H9 (cell line): ENCODE measurements around the gene RNF217. TPM values are rescaled to one million over a fixed set of nuclear protein-coding genes. Genes with fewer than 3 reads are reported as not detected.

Source experiments
- DNase-seq: peaks from one replicate; pipeline ENCODE4 v3.0.0-alpha.2; 2017
- H2AFZ ChIP-seq: one replicate; pipeline ENCODE4 v1.6.1; 2013; ENCODE audit warnings: mild to moderate bottlenecking, low read length, control low read depth, moderate library complexity
- H2AK5ac ChIP-seq: 2 replicates; pipeline ENCODE4 v1.6.1; 2013; ENCODE audit warnings: low read length, control low read depth, mixed read lengths; ENCODE audit not compliant: insufficient read length
- H2BK120ac ChIP-seq: one replicate; pipeline ENCODE4 v1.6.1; 2013; ENCODE audit warnings: low read depth, mild to moderate bottlenecking, low read length, control low read depth, inconsistent platforms; ENCODE audit not compliant: poor library complexity, severe bottlenecking
- H2BK12ac ChIP-seq: 2 replicates; pipeline ENCODE4 v1.6.1; 2013; ENCODE audit warnings: low read length, control low read depth, mixed read lengths, low read depth; ENCODE audit not compliant: insufficient read length
- H2BK15ac ChIP-seq: 2 replicates; pipeline ENCODE4 v1.6.1; 2013; ENCODE audit warnings: low read depth, low read length, control low read depth
- H2BK20ac ChIP-seq: one replicate; pipeline ENCODE4 v1.6.1; 2013; ENCODE audit warnings: low read depth, mild to moderate bottlenecking, low read length, control low read depth, inconsistent platforms; ENCODE audit not compliant: poor library complexity, severe bottlenecking
- H2BK5ac ChIP-seq: 2 replicates; pipeline ENCODE4 v1.6.1; 2013; ENCODE audit warnings: low read length, control low read depth, mixed read lengths; ENCODE audit not compliant: insufficient read length
- H3K14ac ChIP-seq: 2 replicates; pipeline ENCODE4 v1.6.1; 2013; ENCODE audit warnings: low read length, control low read depth; ENCODE audit not compliant: insufficient read depth
- H3K18ac ChIP-seq: 2 replicates; pipeline ENCODE4 v1.6.1; 2013; ENCODE audit warnings: low read depth, mild to moderate bottlenecking, mixed read lengths, low read length, control low read depth; ENCODE audit not compliant: insufficient read length
- H3K23ac ChIP-seq: 2 replicates; pipeline ENCODE4 v1.6.1; 2013; ENCODE audit warnings: low read length, control low read depth, mixed read lengths, low read depth; ENCODE audit not compliant: insufficient read length
- H3K23me2 ChIP-seq: 2 replicates; pipeline ENCODE4 v1.6.1; 2013; ENCODE audit warnings: low read depth, mild to moderate bottlenecking, mixed read lengths, low read length, control low read depth; ENCODE audit not compliant: insufficient read length, poor library complexity, severe bottlenecking
- H3K27ac ChIP-seq: 2 replicates; pipeline ENCODE4 v1.5.1; 2013; ENCODE audit warnings: low read length, control low read depth, mixed read lengths, low read depth; ENCODE audit not compliant: insufficient read length
- H3K27me3 ChIP-seq: 2 replicates; pipeline ENCODE4 v1.6.1; 2013; ENCODE audit warnings: low read length, control low read depth, inconsistent platforms; ENCODE audit not compliant: insufficient read depth
- H3K4ac ChIP-seq: 2 replicates; pipeline ENCODE4 v1.6.1; 2013; ENCODE audit warnings: low read depth, mild to moderate bottlenecking, control low read depth, inconsistent platforms, low read length, moderate library complexity
- H3K4me1 ChIP-seq: 2 replicates; pipeline ENCODE4 v1.6.1; 2013; ENCODE audit warnings: low read length, control low read depth, inconsistent platforms; ENCODE audit not compliant: insufficient read depth
- H3K4me2 ChIP-seq: 2 replicates; pipeline ENCODE4 v1.6.1; 2013; ENCODE audit warnings: low read length, control low read depth, mixed read lengths; ENCODE audit not compliant: insufficient read length, insufficient read depth
- H3K56ac ChIP-seq: 2 replicates; pipeline ENCODE4 v1.6.1; 2013; ENCODE audit warnings: low read depth, mild to moderate bottlenecking, mixed read lengths, low read length, control low read depth; ENCODE audit not compliant: insufficient read length
- H3K79me1 ChIP-seq: 2 replicates; pipeline ENCODE4 v1.6.1; 2013; ENCODE audit warnings: low read depth, mild to moderate bottlenecking, moderate library complexity, low read length, control low read depth, inconsistent platforms; ENCODE audit not compliant: insufficient read depth, poor library complexity, severe bottlenecking
- H3K79me2 ChIP-seq: 2 replicates; pipeline ENCODE4 v1.6.1; 2013; ENCODE audit warnings: low read length, control low read depth, inconsistent platforms; ENCODE audit not compliant: insufficient read depth
- H3K9ac ChIP-seq: 2 replicates; pipeline ENCODE4 v1.6.1; 2013; ENCODE audit warnings: low read length, control low read depth, mixed read lengths; ENCODE audit not compliant: insufficient read length; ENCODE audit errors: extremely low read depth
- H3K9me3 ChIP-seq: one replicate; pipeline ENCODE4 v1.6.1; 2013; ENCODE audit warnings: low read depth, low read length, inconsistent platforms; ENCODE audit not compliant: control insufficient read depth
- H3T11ph ChIP-seq: one replicate; pipeline ENCODE4 v1.6.1; 2013; ENCODE audit warnings: mild to moderate bottlenecking, low read length, control low read depth, inconsistent platforms
- H4K20me1 ChIP-seq: one replicate; pipeline ENCODE4 v1.6.1; 2013; ENCODE audit not compliant: control insufficient read depth, insufficient read length, insufficient read depth
- H4K5ac ChIP-seq: 2 replicates; pipeline ENCODE4 v1.6.1; 2013; ENCODE audit warnings: low read depth, mild to moderate bottlenecking, mixed read lengths, low read length, control low read depth; ENCODE audit not compliant: insufficient read length
- H4K8ac ChIP-seq: replicated peaks from 2 replicates; pipeline ENCODE4 v1.6.1; 2013; ENCODE audit warnings: low read length, control low read depth, mixed read lengths, low read depth; ENCODE audit not compliant: insufficient read length
- H4K91ac ChIP-seq: 2 replicates; pipeline ENCODE4 v1.6.1; 2013; ENCODE audit warnings: low read depth, mild to moderate bottlenecking, moderate library complexity, mixed read lengths, low read length, control low read depth; ENCODE audit not compliant: insufficient read length
- H3K27ac Mint-ChIP-seq, 3 experiments: 2 replicates in 2 of 3; 3 replicates in 1 of 3; pipeline ENCODE4 v1.8.0; 2020 to 2021; ENCODE audit warnings: mixed read lengths in 3 of 3, mild to moderate bottlenecking in 1 of 3, moderate library complexity in 1 of 3
- H3K27me3 Mint-ChIP-seq: 2 replicates; pipeline ENCODE4 v1.8.0; 2021; ENCODE audit warnings: low read depth, mild to moderate bottlenecking, moderate library complexity, mixed read lengths
- H3K36me3 Mint-ChIP-seq, 3 experiments: 2 replicates in 2 of 3; 3 replicates in 1 of 3; pipeline ENCODE4 v1.8.0; 2020 to 2021; ENCODE audit warnings: low read depth in 3 of 3, mixed read lengths in 3 of 3; ENCODE audit not compliant: insufficient read depth in 1 of 3
- H3K4me1 Mint-ChIP-seq, 2 experiments: 2 replicates each; pipeline ENCODE4 v1.8.0; 2020; ENCODE audit warnings: mixed read lengths in 2 of 2
- H3K4me3 Mint-ChIP-seq, 2 experiments: 2 replicates in 1 of 2; 3 replicates in 1 of 2; pipeline ENCODE4 v1.8.0; 2020 to 2021; ENCODE audit warnings: mild to moderate bottlenecking in 2 of 2, mixed read lengths in 2 of 2, moderate library complexity in 1 of 2
- H3K9me3 Mint-ChIP-seq, 2 experiments: 2 replicates in 1 of 2; 3 replicates in 1 of 2; pipeline ENCODE4 v1.8.0; 2020; ENCODE audit warnings: mild to moderate bottlenecking in 2 of 2, mixed read lengths in 2 of 2, moderate library complexity in 1 of 2
- WGBS: extraction: QIAGEN DNeasy Blood & Tissue Kit; methylation state at CpG from one replicate; pipeline ENCODE4 v1.1.7; 2013; ENCODE audit warnings: missing lambda C conversion rate, low lambda C conversion rate, mixed read lengths; ENCODE audit not compliant: insufficient read length; ENCODE audit errors: extremely low coverage; 5-methylcytosine and 5-hydroxymethylcytosine counted together
- total RNA-seq: library from RNA; stranded (reverse); gene quantifications from 2 replicates; pipeline ENCODE4 v1.2.1, GENCODE V29; 2021
- TF ChIP-seq, protein P1 (sequence below): fragments of 200-600 bp; sonication (generic); conservative IDR thresholded peaks from 3 replicates; pipeline ENCODE4 v1.8.0; 2021; ENCODE audit warnings: antibody characterized with exemption, mild to moderate bottlenecking

Gene RNF217
- total RNA-seq, 1 experiment from 2014 or later, result 9.6 TPM

DNA sequence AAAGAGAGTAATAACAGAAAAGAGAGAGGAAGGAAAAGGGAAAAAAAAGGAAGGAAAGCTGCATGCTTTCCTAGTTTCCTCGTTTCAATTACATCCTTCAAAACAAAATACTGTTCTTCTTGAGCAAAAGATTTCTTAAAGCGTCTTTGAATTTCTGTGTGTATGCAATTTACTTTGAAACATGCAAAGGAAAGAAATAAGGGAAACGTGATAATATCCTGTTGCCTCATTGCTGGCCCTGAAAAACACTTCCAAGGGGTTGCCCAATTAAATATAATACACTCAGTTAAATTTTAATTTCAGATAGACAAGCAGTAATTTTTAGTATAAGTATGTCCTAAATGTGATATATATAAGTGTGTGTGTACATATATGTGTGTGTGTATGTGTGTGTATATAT is 140.2 kb downstream of the RNF217 start:
- Histone ChIP-seq H3K4me1 (no peaks in the 10 kb centered on the region), H3K27ac (no peak overlapping the region), H3K18ac (no peak overlapping the region)

More for the DNA sequence above, 140.2 kb downstream of the RNF217 start:
- Histone ChIP-seq H3K23ac (no peak overlapping the region), H3K4me2 (no peak overlapping the region), H2BK15ac (no peak overlapping the region), H3K14ac (no peak overlapping the region), H3K23me2 (peaks cover 6% of the 10 kb centered on the region), H3K9me3 (no peaks in the 10 kb centered on the region), H2AFZ (no peak overlapping the region), H2BK20ac (no peak overlapping the region), H3K79me1 (no peaks in the 10 kb centered on the region), H3K4ac (no peak overlapping the region), H2BK5ac (no peak overlapping the region), H4K8ac (no peak overlapping the region), H3K9ac (no peak overlapping the region), H3K27me3 (no peaks in the 10 kb centered on the region; the same call in 1 of the 2 replicates), H3K56ac (no peak overlapping the region), H3T11ph (no peak overlapping the region), H4K91ac (no peak overlapping the region), H2BK120ac (no peak overlapping the region), H2AK5ac (no peak overlapping the region), H2BK12ac (no peak overlapping the region), H4K20me1 (no peaks in the 10 kb centered on the region), H3K79me2 (no peaks in the 10 kb centered on the region), H4K5ac (no peak overlapping the region)
- no peak overlapping the region for H3K4me3 Mint-ChIP-seq
- no peak overlapping the region for H3K27ac Mint-ChIP-seq
- H3K4me1 Mint-ChIP-seq, result peaks cover 45% of the 10 kb centered on the region in 2 experiments
- no peaks in the 10 kb centered on the region for H3K9me3 Mint-ChIP-seq
- TF ChIP-seq, protein P1, sequence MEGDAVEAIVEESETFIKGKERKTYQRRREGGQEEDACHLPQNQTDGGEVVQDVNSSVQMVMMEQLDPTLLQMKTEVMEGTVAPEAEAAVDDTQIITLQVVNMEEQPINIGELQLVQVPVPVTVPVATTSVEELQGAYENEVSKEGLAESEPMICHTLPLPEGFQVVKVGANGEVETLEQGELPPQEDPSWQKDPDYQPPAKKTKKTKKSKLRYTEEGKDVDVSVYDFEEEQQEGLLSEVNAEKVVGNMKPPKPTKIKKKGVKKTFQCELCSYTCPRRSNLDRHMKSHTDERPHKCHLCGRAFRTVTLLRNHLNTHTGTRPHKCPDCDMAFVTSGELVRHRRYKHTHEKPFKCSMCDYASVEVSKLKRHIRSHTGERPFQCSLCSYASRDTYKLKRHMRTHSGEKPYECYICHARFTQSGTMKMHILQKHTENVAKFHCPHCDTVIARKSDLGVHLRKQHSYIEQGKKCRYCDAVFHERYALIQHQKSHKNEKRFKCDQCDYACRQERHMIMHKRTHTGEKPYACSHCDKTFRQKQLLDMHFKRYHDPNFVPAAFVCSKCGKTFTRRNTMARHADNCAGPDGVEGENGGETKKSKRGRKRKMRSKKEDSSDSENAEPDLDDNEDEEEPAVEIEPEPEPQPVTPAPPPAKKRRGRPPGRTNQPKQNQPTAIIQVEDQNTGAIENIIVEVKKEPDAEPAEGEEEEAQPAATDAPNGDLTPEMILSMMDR, result no peak
- H3K36me3 Mint-ChIP-seq, result no peaks in the 10 kb centered on the region
- no CpG with 5 or more reads among the region's 3 CpGs for WGBS
- H3K27me3 Mint-ChIP-seq, result peaks cover 33% of the 10 kb centered on the region
- DNase-seq, result no peak
